ENCODE data around the gene LYVE1.

LYVE1 gene

GRCh38 chr11:10526974-10527918, 41.2 kb downstream of the LYVE1 start:
- no peak for DNase-seq (ENCODE audit: low read depth in 3 of 3, low spot score in 1 of 3)

GRCh38 chr11:10524471-10524870, 44.0 kb downstream of the LYVE1 start:
- DNase-seq (ENCODE audit: low read depth in 3 of 3, low spot score in 1 of 3) = no peak

GRCh38 chr11:10522921-10523320, 45.5 kb downstream of the LYVE1 start:
- no peak for DNase-seq (ENCODE audit: low read depth in 3 of 3, low spot score in 1 of 3)

- DNase-seq (ENCODE audit: low read depth in 3 of 3, low spot score in 1 of 3) = no peak
These were observed 46.2 kb downstream of the LYVE1 start for GRCh38 chr11:10522276-10522675.

GRCh38 chr11:10520562-10520961, 47.9 kb downstream of the LYVE1 start:
- no peak for DNase-seq (ENCODE audit: low read depth in 3 of 3, low spot score in 1 of 3)

- no peak for DNase-seq (ENCODE audit: low read depth in 3 of 3, low spot score in 1 of 3)
These were observed 48.8 kb downstream of the LYVE1 start for GRCh38 chr11:10519630-10520029.

- no peak for DNase-seq (ENCODE audit: low read depth in 3 of 3, low spot score in 1 of 3)
These were observed 49.6 kb downstream of the LYVE1 start for GRCh38 chr11:10518891-10519290.

- no peak for DNase-seq (ENCODE audit: low read depth in 3 of 3, low spot score in 1 of 3)
These were observed 50.3 kb downstream of the LYVE1 start for GRCh38 chr11:10518123-10518522.

- DNase-seq (ENCODE audit: low read depth in 3 of 3, low spot score in 1 of 3) = no peak
These were observed 53.0 kb downstream of the LYVE1 start for GRCh38 chr11:10515418-10515817.

- DNase-seq (ENCODE audit: low read depth in 3 of 3, low spot score in 1 of 3) = no peak
These were observed 53.8 kb downstream of the LYVE1 start for GRCh38 chr11:10514709-10515108.

GRCh38 chr11:10514202-10514601, 54.3 kb downstream of the LYVE1 start:
- DNase-seq (ENCODE audit: low read depth in 3 of 3, low spot score in 1 of 3) = no peak

GRCh38 chr11:10511181-10511621, 57.3 kb downstream of the LYVE1 start:
- no peak for DNase-seq (ENCODE audit: low read depth in 3 of 3, low spot score in 1 of 3)

All from stimulated activated CD4-positive, alpha-beta T cell treated with anti-CD3 and anti-CD28 coated beads, TNF-alpha, amount 100 ng/mL, for 1 hour (primary cell).